Mucosa of rectum (tissue), 2 donors: Measurements from ENCODE around the gene TMEM182.

ENCODE experiments used
- H3K27ac ChIP-seq, 2 donors: one replicate each; pipeline ENCODE4 v1.7.0; 2013; ENCODE audit warnings: inconsistent platforms in 2 of 2, low read depth in 2 of 2, low read length in 2 of 2
- H3K27me3 ChIP-seq, 2 donors: one replicate each; pipeline ENCODE4 v1.7.0; 2013; ENCODE audit warnings: low read length in 2 of 2; ENCODE audit not compliant: control insufficient read depth in 2 of 2, insufficient read depth in 2 of 2
- H3K36me3 ChIP-seq, 2 donors: one replicate each; pipeline ENCODE4 v1.7.0; 2013; ENCODE audit warnings: low read length in 2 of 2; ENCODE audit not compliant: control insufficient read depth in 2 of 2, insufficient read depth in 2 of 2
- H3K4me1 ChIP-seq, 2 donors: one replicate each; pipeline ENCODE4 v1.7.0; 2013; ENCODE audit warnings: low read length in 2 of 2, mild to moderate bottlenecking in 1 of 2; ENCODE audit not compliant: control insufficient read depth in 2 of 2, insufficient read depth in 2 of 2
- H3K4me3 ChIP-seq, 2 donors: one replicate each; pipeline ENCODE4 v1.7.0; 2013; ENCODE audit warnings: low read length in 2 of 2
- H3K9ac ChIP-seq, 2 donors: one replicate each; pipeline ENCODE4 v1.7.0; 2013; ENCODE audit warnings: low read length in 2 of 2, low read depth in 1 of 2, mild to moderate bottlenecking in 1 of 2
- H3K9me3 ChIP-seq, 2 donors: one replicate each; pipeline ENCODE4 v1.7.0; 2013; ENCODE audit warnings: low read length in 2 of 2; ENCODE audit not compliant: control insufficient read depth in 2 of 2
- donor health status: healthy.
- donor health status: Normal muscosa, but diverticular disease.

The TMEM182 gene

DNA sequence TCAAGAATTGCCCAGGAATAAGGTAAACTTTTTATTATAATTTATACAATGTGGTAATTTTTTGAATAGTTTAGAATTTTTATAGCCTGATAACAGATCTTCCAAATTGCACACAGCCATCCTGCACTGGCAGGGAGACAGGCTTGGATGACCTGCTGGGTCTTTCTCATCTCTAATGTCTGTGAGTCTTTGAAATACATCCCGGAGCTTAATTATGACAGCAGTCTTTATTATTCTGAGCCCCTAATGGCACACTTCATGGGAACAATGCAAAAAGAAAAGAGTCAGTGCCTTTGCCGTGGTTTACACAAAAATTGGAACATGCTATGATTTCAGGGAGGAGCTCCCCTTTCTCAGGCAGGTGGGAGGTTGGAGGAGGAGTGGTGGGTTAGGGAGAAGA is 71.0 kb downstream of the TMEM182 start:
- no peaks in the 10 kb centered on the region for H3K36me3 ChIP-seq
- no peaks in the 10 kb centered on the region for H3K27me3 ChIP-seq
- no peaks in the 10 kb centered on the region for H3K4me1 ChIP-seq
- no peak overlapping the region for H3K9ac ChIP-seq
- H3K4me3 ChIP-seq, result no peak overlapping the region
- no peak overlapping the region for H3K27ac ChIP-seq
- H3K9me3 ChIP-seq, result no peaks in the 10 kb centered on the region

GRCh38 chr2:102834523-102835273 is 72.9 kb downstream of the TMEM182 start:
- Histone ChIP-seq H3K4me3 (no peak overlapping the region), H3K27ac (no peak overlapping the region), H3K9me3 (no peaks in the 10 kb centered on the region), H3K36me3 (no peaks in the 10 kb centered on the region), H3K27me3 (no peaks in the 10 kb centered on the region), H3K4me1 (no peaks in the 10 kb centered on the region), H3K9ac (no peak overlapping the region)

DNA sequence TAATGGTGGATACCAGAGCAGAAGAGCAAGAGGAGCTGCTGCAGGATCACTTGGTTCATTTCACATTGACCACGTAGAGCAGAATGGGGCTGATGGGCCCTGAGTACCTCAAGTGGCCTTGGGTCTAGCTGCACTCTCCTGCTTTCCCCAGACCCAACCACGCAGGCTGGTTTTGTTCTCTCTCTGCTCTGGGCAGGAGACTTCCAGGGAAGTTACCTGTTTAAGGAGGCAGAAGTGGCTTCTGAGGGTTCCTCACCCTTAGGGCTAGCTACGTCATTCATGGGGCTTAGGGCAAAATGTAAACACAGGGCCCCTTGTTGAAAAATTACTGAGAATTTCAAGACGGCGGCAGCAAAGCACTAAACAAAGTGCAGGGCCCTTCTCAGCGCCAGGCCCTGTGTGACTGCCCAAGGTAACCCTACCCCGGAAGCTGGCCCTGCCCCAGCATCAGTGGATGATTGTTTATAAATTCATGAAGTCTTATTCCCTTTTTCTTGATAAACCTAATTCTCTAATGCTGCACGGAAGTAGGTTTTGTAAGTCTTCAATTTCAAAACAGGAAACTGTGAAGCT is 75.9 kb downstream of the TMEM182 start:
- Histone ChIP-seq H3K36me3 (no peaks in the 10 kb centered on the region), H3K9ac (no peak overlapping the region), H3K27ac (no peak overlapping the region), H3K4me3 (no peak overlapping the region), H3K9me3 (no peaks in the 10 kb centered on the region), H3K27me3 (no peaks in the 10 kb centered on the region), H3K4me1 (no peaks in the 10 kb centered on the region)

DNA sequence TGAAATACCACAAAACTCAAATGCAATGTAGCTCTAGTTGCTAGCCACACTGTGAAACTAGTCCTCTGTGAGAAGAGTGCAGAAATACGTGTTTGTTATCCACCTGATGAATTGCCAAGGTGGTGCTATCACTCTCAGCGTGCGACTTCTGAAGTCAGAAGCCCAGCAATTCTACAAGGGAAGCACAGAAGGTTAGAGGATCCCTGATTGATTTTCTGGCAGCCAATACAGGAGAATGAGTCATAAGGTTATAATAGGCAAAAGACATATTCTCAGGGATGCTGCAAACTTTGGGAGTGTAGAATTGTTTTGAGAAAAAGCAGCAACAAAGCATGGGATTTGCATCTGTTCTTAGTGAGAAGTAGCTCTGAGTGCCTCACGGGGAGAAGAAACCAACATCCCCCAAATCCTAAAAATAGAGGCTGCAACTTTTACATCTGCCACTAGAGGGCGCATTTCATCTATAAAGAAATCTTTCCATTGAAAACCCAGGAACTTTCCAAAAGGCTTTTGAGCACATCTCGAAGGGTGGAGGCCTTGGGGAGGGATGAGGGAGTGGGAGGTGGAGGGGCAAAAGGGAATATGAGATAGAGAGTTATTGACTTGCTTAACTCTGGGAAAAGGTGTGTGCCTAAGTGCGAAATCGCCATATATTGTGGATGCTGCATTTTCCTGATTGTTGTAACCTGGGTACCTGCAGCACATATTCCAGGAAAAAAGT is 78.0 kb downstream of the TMEM182 start:
- Histone ChIP-seq H3K27me3 (no peaks in the 10 kb centered on the region), H3K9ac (no peak overlapping the region), H3K4me1 (no peaks in the 10 kb centered on the region), H3K27ac (no peak overlapping the region), H3K4me3 (no peak overlapping the region), H3K9me3 (no peaks in the 10 kb centered on the region), H3K36me3 (no peaks in the 10 kb centered on the region)

- Histone ChIP-seq H3K9ac (no peak overlapping the region), H3K27me3 (no peaks in the 10 kb centered on the region), H3K4me3 (no peak overlapping the region), H3K4me1 (no peaks in the 10 kb centered on the region), H3K36me3 (no peaks in the 10 kb centered on the region), H3K27ac (no peak overlapping the region), H3K9me3 (no peaks in the 10 kb centered on the region)
Measured at GRCh38 chr2:102841107-102841840, 79.4 kb downstream of the TMEM182 start.

DNA sequence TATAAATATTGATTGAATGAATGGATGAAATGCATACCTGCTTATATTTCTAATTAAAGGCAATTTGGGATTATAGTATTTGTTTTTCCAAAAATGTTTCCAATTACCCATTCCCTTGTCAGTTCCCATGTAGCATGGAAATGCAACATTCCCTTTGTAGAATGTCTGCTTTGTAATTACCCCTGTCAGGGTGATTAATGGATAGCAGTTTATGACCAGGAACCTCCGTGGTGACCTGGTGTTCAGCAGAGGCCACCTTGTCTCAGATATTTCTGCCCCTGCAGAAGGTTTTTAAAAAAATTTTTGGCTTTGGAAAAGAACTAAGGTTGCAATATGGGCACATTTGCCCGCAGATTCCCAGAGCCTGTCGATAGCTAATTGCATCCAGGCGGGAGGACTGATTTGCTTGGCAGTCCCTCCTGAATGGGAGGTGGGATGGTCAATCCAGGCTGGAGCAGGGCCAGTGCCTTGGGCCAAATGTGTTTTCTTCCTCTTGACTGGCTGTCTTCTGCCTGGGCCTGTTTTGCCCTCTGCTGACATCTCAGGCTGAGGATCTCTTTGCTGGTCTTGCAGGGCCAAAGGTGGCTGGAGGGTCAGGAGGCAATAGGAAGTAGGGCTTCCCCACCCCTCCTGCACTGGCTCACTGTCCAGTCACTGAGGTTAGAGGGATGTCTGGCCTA is 82.1 kb downstream of the TMEM182 start:
- no peaks in the 10 kb centered on the region for H3K36me3 ChIP-seq
- no peaks in the 10 kb centered on the region for H3K4me1 ChIP-seq
- no peaks in the 10 kb centered on the region for H3K27me3 ChIP-seq
- H3K9me3 ChIP-seq, result no peaks in the 10 kb centered on the region
- no peak overlapping the region for H3K4me3 ChIP-seq
- H3K27ac ChIP-seq, result no peak overlapping the region
- no peak overlapping the region for H3K9ac ChIP-seq

DNA sequence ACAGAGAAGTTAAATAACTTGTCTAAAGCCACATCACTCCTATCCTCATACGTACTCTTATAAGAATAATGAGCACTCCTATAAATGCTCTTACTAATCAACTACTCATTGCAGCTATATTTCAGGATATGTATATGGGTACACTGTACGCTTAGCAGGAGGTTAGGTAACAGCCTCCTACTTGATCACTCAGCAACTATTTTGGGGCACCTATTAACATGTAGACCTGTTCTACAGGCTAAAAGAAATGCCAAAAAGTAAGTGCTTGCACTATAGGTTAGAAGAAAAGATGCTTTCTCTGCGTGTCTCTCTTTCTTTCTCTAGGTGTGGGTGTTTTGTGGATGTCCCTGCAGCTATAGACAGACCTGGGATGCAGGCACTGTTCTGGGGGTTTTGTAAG is 83.1 kb downstream of the TMEM182 start:
- H3K4me1 ChIP-seq, result no peaks in the 10 kb centered on the region
- H3K27ac ChIP-seq, result no peak overlapping the region
- H3K9me3 ChIP-seq, result no peaks in the 10 kb centered on the region
- no peak overlapping the region for H3K9ac ChIP-seq
- H3K27me3 ChIP-seq, result no peaks in the 10 kb centered on the region
- no peaks in the 10 kb centered on the region for H3K36me3 ChIP-seq
- H3K4me3 ChIP-seq, result no peak overlapping the region

DNA sequence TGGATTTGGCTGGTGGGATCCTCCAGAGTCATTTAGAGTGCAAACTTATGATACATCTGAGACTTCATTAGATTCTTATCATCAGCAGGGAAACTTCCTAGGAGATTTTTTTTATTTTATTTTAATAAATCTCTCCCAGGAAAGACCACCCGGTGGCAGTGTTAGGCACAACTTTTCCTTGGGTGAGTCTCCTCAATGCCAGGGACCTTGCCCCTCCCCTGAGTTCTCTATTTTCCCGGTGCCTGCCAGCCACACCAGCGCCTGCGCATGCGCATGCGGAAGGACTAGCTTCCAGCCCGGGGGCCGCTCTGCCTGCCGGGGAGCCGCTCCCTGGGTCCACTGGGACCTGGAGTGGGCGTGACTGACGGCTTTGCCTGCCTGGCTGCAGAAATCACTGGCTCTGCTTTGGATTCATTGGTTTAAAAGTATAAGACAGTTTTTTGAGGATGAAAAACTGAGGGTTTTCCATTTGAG is 86.6 kb downstream of the TMEM182 start:
- Histone ChIP-seq H3K9ac (no peak overlapping the region), H3K9me3 (no peaks in the 10 kb centered on the region), H3K4me3 (no peak overlapping the region), H3K27me3 (no peaks in the 10 kb centered on the region), H3K27ac (no peak overlapping the region), H3K36me3 (no peaks in the 10 kb centered on the region), H3K4me1 (no peaks in the 10 kb centered on the region)

DNA sequence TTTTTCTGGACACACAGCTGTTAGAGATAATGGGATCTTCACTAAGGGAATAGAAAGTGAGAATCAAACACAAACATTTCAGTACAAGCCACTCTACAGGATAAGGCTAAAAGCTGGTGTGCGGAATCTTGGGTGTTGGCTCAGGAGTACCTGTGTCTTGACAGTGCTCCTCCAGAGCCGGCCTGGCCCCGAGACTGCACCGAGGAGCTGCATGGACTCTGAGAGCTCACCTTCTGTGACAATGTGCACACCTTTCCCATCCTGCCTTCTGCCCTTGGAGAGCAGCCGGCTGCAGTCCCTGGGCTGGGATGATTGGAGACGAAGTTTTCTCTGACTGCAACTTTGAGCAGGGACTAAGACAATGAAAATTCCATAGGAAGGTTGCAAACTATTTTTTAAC is 89.1 kb downstream of the TMEM182 start:
- H3K4me3 ChIP-seq, result no peak overlapping the region
- no peak overlapping the region for H3K27ac ChIP-seq
- H3K9me3 ChIP-seq, result no peaks in the 10 kb centered on the region
- no peaks in the 10 kb centered on the region for H3K27me3 ChIP-seq
- no peaks in the 10 kb centered on the region for H3K4me1 ChIP-seq
- H3K9ac ChIP-seq, result no peak overlapping the region
- no peaks in the 10 kb centered on the region for H3K36me3 ChIP-seq
